OCI-LY3 (cell line): ENCODE results near the gene MBNL1.

ENCODE experiments used
- CTCF ChIP-seq: fragments of 200-600, 300-600 bp; sonication (generic); IDR thresholded peaks from 2 replicates; pipeline ENCODE4 v1.5.1; 2014; ENCODE audit warnings: antibody characterized with exemption, low read length, low read depth
- EZH2phosphoT487 ChIP-seq: fragments of 200-600 bp; shearing (Covaris generic); IDR thresholded peaks from 2 replicates; pipeline ENCODE4 v1.6.1; 2018; ENCODE audit warnings: antibody characterized with exemption, mixed run types, low read depth

GRCh38 chr3:152446495-152446894 is 177.8 kb downstream of the MBNL1 start:
- no peak for TF ChIP-seq CTCF
- TF ChIP-seq EZH2phosphoT487: no peak
